Measurements from ENCODE around the gene HOXB4.

DNA sequence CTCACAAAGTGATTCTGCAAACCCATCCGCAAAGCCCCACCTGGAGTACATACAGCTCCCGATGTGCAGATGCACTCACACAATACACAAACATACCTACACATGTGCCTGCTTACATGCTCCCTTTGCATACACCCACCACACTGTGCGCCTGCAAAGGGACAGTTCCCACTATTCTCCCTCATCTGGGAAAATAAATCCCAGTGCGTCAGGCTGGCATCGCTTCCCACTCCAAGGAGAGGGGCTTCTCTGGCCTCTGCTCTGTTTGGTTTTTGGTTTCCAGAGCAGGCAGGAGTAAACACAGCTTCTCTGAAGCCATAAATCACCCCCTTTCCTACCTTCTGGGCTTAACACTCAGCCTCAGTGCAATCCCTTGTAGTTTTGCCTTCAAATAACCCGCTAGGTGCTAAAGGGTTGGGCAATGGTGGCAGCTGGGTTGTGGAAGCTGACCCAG lies 14.7 kb downstream of the HOXB4 start:
- no peak for TF ChIP-seq CREB1 (IDR thresholded peaks at IDR 0.05; ENCODE audit: low read depth)
- TF ChIP-seq ZNF274 (IDR thresholded peaks at IDR 0.05; ENCODE audit: insufficient read depth, insufficient read length), result no peak
- no peak for TF ChIP-seq IKZF2 (IDR thresholded peaks at IDR 0.05)

All from GM12878 (cell line).